Psoas muscle (tissue), 8 donors: ENCODE data around the gene ADARB1. TPM values are rescaled to one million over a fixed set of nuclear protein-coding genes. Genes with fewer than 3 reads are reported as not detected.

Experiments used
- ATAC-seq, 4 donors: fragments of 200-7000 bp; cut with Tn5 transposase; one replicate each; pipeline ENCODE4 v1.9.1; 2020; ENCODE audit warnings: moderate library complexity in 3 of 4, mild to moderate bottlenecking in 2 of 4
- DNase-seq, 2 donors: peaks; one replicate each; pipeline ENCODE4 v3.0.0-alpha.2; 2020
- H3K27ac ChIP-seq: fragments of 200-600 bp; one replicate; pipeline ENCODE4 v1.8.0; 2022
- H3K27me3 ChIP-seq, 3 donors: fragments of 200-600 bp in 1 of 3; one replicate each; pipeline versions ENCODE4 v1.6.1 to v1.8.0; 2013 to 2022; ENCODE audit warnings: low read length in 2 of 3, mild to moderate bottlenecking in 2 of 3, moderate library complexity in 1 of 3; ENCODE audit not compliant: insufficient read depth in 3 of 3
- H3K36me3 ChIP-seq, 2 donors: fragments of 200-600 bp in 1 of 2; one replicate each; pipeline versions ENCODE4 v1.6.1 to v1.8.0; 2013 to 2022; ENCODE audit warnings: low read depth in 1 of 2, mild to moderate bottlenecking in 1 of 2, moderate library complexity in 1 of 2; ENCODE audit not compliant: insufficient read depth in 1 of 2
- H3K4me1 ChIP-seq: fragments of 200-600 bp; one replicate; pipeline ENCODE4 v1.8.0; 2022
- H3K4me3 ChIP-seq: fragments of 200-600 bp; one replicate; pipeline ENCODE4 v1.8.0; 2022; ENCODE audit warnings: mild to moderate bottlenecking
- H3K9me3 ChIP-seq: fragments of 200-600 bp; one replicate; pipeline ENCODE4 v1.8.0; 2022
- CTCF ChIP-seq: fragments of 200-600 bp; IDR thresholded peaks from one replicate; pipeline ENCODE4 v1.8.0; 2022; ENCODE audit warnings: antibody characterized with exemption
- WGBS, 3 donors: extraction: QIAGEN DNeasy Blood & Tissue Kit; methylation state at CpG; one replicate each; pipeline versions ENCODE4 v1.1.6 to v1.1.7; 2013; 5-methylcytosine and 5-hydroxymethylcytosine counted together
- intact Hi-C, 2 donors: fragments of 100-400 bp; cut with DNase I; formaldehyde crosslinking; loops; one replicate each; pipeline versions ENCODE4 v1.11.0 to v1.14.2; 2022
- polyA plus RNA-seq, 3 donors: library from polyadenylated mRNA; stranded (reverse); fragments of 200-250 nt; gene quantifications; one replicate each; pipeline ENCODE4 v1.2.3, GENCODE V29; 2013
- total RNA-seq, 4 donors: library from RNA; stranded (reverse); fragmentation: NEBNext Ultra II Directional in 2 of 4; extraction: Animal tissue kit (Norgen Biotek cat#: 25700) in 2 of 4; gene quantifications; one replicate each; pipeline versions ENCODE4 v1.2.1 to v1.2.4, GENCODE V29; 2021 to 2023
- donor health status: healthy with polysubstance abuse.
- donor health status: DM: no; HTN: no; CAD: no; lungs with moderate emphysema.
- donor health status: Bipolar disorder and iron deficiency.
- donor health status: healthy.
- donor health status: DM: yes; HTN: yes; CAD: no.
- donor health status: DM: no; HTN: no; CAD: no.
- donor health status: DM: no; HTN: no; CAD: no.
- donor health status: DM: yes; HTN: yes; CAD: no.

ADARB1 gene
- total and polyA plus RNA-seq, 7 donors: 3.8 to 22.7 (median 6.9) TPM

GRCh38 chr21:45180246-45180599, 105.8 kb downstream of the ADARB1 start:
- Histone ChIP-seq H3K27ac (no peak overlapping the region), H3K36me3 (peaks cover 2 to 85% of the 10 kb centered on the region in 2 donors), H3K4me3 (no peak overlapping the region), H3K4me1 (no peaks in the 10 kb centered on the region), H3K27me3 (no peaks in the 10 kb centered on the region), H3K9me3 (no peaks in the 10 kb centered on the region)
- 92 to 93% (median 93%) methylated on average over 11 of the region's 11 CpGs for WGBS, 3 donors
- ATAC-seq (no peak), DNase-seq (no peak)
- intact Hi-C loops: no loop called here
- no peak for TF ChIP-seq CTCF

GRCh38 chr21:45182958-45183357, 108.6 kb downstream of the ADARB1 start:
- H3K4me1 ChIP-seq: no peaks in the 10 kb centered on the region
- TF ChIP-seq CTCF: no peak
- no peaks in the 10 kb centered on the region for H3K27me3 ChIP-seq
- DNase-seq: no peak
- ATAC-seq: no peak
- H3K9me3 ChIP-seq: peaks cover 12% of the 10 kb centered on the region
- WGBS, 3 donors: 75 to 82% (median 81%) methylated on average over 1 of the region's 1 CpG
- H3K4me3 ChIP-seq: no peak overlapping the region
- intact Hi-C loops: no loop called here
- peaks cover 5 to 83% of the 10 kb centered on the region in 2 donors for H3K36me3 ChIP-seq
- no peak overlapping the region for H3K27ac ChIP-seq

- Histone ChIP-seq H3K4me3 (no peak overlapping the region), H3K4me1 (no peaks in the 10 kb centered on the region), H3K27me3 (no peaks in the 10 kb centered on the region), H3K9me3 (peaks cover 16% of the 10 kb centered on the region), H3K36me3 (peaks cover 5 to 76% of the 10 kb centered on the region in 2 donors), H3K27ac (no peak overlapping the region)
- ATAC-seq (no peak), DNase-seq (no peak)
- TF ChIP-seq CTCF: no peak
- 62 to 64% (median 63%) methylated on average over 2 of the region's 2 CpGs for WGBS, 3 donors
- intact Hi-C loops: no loop called here
These were observed 109.5 kb downstream of the ADARB1 start for GRCh38 chr21:45183852-45184251.

DNA sequence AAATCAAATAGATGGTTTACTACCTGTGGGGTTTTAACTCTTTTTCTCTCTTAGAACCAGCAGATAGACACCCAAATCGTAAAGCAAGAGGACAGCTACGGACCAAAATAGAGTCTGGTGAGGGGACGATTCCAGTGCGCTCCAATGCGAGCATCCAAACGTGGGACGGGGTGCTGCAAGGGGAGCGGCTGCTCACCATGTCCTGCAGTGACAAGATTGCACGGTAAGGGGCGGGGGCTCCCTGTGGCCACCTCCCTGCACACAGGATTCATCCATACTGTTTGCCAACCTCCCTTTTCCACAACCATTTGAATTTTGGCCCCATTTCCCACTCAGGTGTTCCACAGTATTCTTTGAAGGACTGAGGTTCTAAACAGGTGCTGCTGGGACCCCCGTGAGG, 110.5 kb downstream of the ADARB1 start:
- Histone ChIP-seq H3K4me3 (no peak overlapping the region), H3K27ac (no peak overlapping the region), H3K27me3 (no peaks in the 10 kb centered on the region), H3K4me1 (no peaks in the 10 kb centered on the region), H3K9me3 (peaks cover 16% of the 10 kb centered on the region), H3K36me3 (peaks cover 5 to 82% of the 10 kb centered on the region in 2 donors)
- intact Hi-C loops: no loop called here
- no peak for ATAC-seq
- 92 to 95% (median 94%) methylated on average over 11 of the region's 11 CpGs for WGBS, 3 donors
- TF ChIP-seq CTCF: no peak
- DNase-seq: no peak

GRCh38 chr21:45186709-45187108, 112.3 kb downstream of the ADARB1 start:
- ATAC-seq (no peak), DNase-seq (no peak)
- Histone ChIP-seq H3K27ac (no peak overlapping the region), H3K9me3 (peaks cover 16% of the 10 kb centered on the region), H3K27me3 (no peaks in the 10 kb centered on the region), H3K4me3 (no peak overlapping the region), H3K4me1 (no peaks in the 10 kb centered on the region), H3K36me3 (peaks cover 5 to 71% of the 10 kb centered on the region in 2 donors)
- TF ChIP-seq CTCF: no peak
- intact Hi-C loops: no loop called here
- 99 to 100% (median 100%) methylated on average over 1 of the region's 1 CpG for WGBS, 3 donors
